GM11168 (cell line): ENCODE data around the gene KATNB1.
"Not testable (repeated sequence)": the region's sequence is repeated elsewhere in the genome, so short reads cannot be mapped to it uniquely, and the experiment has no call there.

Experiments
- in situ Hi-C: fragments of 300-500 bp; cut with MboI; formaldehyde crosslinking; loops from one replicate; pipeline ENCODE4 v1.12.0; 2022; ENCODE audit warnings: low sequenced_read_pairs; ENCODE audit not compliant: unreplicated experiment

KATNB1 gene

GRCh38 chr16:57723170-57723569 is 12.4 kb upstream of the KATNB1 start:
- in situ Hi-C loops: no loop called here

- in situ Hi-C loops: no loop called here
Observed at GRCh38 chr16:57724531-57724930, 11.0 kb upstream of the KATNB1 start.

GRCh38 chr16:57725151-57725550 is 10.4 kb upstream of the KATNB1 start:
- in situ Hi-C loops: no loop called here

GRCh38 chr16:57725554-57725953 is 10.0 kb upstream of the KATNB1 start:
- in situ Hi-C loops: no loop called here

- in situ Hi-C loops: no loop called here
Observed at GRCh38 chr16:57725976-57726375, 9.6 kb upstream of the KATNB1 start.

- in situ Hi-C loops: no loop called here
Observed at GRCh38 chr16:57726433-57726947, 9.1 kb upstream of the KATNB1 start.

GRCh38 chr16:57727610-57728009 is 8.0 kb upstream of the KATNB1 start:
- in situ Hi-C loops: no loop called here

GRCh38 chr16:57728336-57729181 is 7.0 kb upstream of the KATNB1 start:
- in situ Hi-C loops: no loop called here

- in situ Hi-C loops: no loop called here
Observed at GRCh38 chr16:57729182-57729484, 6.4 kb upstream of the KATNB1 start.

- in situ Hi-C loops: not testable (repeated sequence)
Observed at GRCh38 chr16:57729852-57730251, 5.7 kb upstream of the KATNB1 start.

- in situ Hi-C loops: no loop called here
Observed at GRCh38 chr16:57730771-57731730, 4.5 kb upstream of the KATNB1 start.

GRCh38 chr16:57732037-57732436 is 3.5 kb upstream of the KATNB1 start:
- in situ Hi-C loops: no loop called here

- in situ Hi-C loops: no loop called here
Observed at GRCh38 chr16:57732714-57733113, 2.9 kb upstream of the KATNB1 start.

GRCh38 chr16:57734308-57734924 is 1.2 kb upstream of the KATNB1 start:
- in situ Hi-C loops: no loop called here

GRCh38 chr16:57734925-57735754 is 430 bp upstream of the KATNB1 start:
- in situ Hi-C loops: no loop called here

GRCh38 chr16:57736419-57737351 is 1.1 kb downstream of the KATNB1 start:
- in situ Hi-C loops: no loop called here

GRCh38 chr16:57738844-57739243 is 3.3 kb downstream of the KATNB1 start:
- in situ Hi-C loops: no loop called here

GRCh38 chr16:57739756-57740422 is 4.3 kb downstream of the KATNB1 start:
- in situ Hi-C loops: no loop called here
